ENCODE results near the gene KIAA0825.

Gene KIAA0825

DNA sequence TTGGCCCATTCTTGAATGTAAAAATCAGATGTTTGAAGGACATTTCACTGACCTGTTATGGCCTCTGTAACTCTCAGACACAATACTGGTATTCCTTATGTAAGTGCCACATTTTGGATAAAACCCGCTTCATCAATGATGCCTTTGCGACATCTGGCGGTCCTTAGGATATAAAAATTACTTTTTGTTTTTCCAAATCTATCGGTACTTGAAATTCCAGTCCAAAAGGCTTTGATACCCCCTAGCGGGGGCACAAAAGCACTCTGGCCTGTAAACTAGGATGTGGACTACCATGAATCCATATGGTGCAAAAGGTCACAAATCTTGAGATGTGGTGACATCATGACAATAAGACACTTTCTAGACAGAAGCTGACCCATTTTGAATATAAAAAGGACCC, 291.8 kb downstream of the KIAA0825 start:
- no peak for TF ChIP-seq JUND (IDR thresholded peaks at IDR 0.05; ENCODE audit: low read depth)
- in situ Hi-C loops (cut with HindIII; ENCODE audit: low pct_unique_long_range_greater_than_20kb, low sequenced_read_pairs): no loop called here
- peak in 1 of 2 experiments; percentile 6 for DNase-seq (ENCODE audit: low read depth in 1 of 2, low spot score in 1 of 2)

DNA sequence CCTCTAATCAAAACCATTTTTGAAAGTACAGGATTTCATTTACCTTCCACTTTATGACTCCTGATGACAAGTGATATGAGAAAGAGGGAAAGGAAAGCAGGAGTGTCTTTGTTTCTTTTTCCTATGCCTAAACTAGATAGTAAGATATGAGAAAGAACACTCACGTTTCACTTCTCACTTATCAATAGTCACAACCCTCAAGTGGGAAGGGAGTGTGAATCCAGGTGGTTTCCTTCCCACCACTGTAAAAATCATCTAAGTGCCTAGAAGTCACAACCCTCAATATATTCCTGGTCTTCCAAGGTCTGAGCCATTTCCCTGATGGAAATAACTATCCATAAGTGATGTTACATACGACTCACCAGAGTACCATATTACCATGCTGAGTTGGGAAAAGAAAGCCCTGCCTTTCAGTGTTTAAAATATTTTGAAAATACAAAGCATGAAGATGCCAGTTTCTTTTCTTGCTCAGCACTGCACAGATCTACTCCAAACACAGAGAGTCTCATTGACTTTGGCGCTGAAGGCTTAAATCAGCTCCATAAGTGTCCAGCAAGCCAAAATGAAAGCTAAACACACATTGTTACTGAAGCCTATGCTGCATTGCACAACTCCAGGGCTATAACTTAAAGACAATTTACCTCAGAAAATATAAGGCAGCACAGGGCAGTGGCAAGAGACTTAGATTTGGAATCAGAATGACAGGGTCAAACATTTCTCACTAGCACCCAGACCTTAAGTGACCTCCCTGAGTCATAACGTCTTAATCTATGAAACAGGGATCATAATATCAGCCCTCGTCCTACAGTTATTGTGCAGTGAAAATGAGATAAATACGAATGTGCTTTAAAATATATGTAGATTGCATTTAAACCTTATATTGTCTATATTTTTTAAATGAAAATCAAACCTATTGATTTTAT, 301.2 kb downstream of the KIAA0825 start:
- no peak for TF ChIP-seq JUND (IDR thresholded peaks at IDR 0.05; ENCODE audit: low read depth)
- in situ Hi-C loops (cut with HindIII; ENCODE audit: low pct_unique_long_range_greater_than_20kb, low sequenced_read_pairs): no loop called here
- DNase-seq (ENCODE audit: low read depth in 1 of 2, low spot score in 1 of 2): no peak

DNA sequence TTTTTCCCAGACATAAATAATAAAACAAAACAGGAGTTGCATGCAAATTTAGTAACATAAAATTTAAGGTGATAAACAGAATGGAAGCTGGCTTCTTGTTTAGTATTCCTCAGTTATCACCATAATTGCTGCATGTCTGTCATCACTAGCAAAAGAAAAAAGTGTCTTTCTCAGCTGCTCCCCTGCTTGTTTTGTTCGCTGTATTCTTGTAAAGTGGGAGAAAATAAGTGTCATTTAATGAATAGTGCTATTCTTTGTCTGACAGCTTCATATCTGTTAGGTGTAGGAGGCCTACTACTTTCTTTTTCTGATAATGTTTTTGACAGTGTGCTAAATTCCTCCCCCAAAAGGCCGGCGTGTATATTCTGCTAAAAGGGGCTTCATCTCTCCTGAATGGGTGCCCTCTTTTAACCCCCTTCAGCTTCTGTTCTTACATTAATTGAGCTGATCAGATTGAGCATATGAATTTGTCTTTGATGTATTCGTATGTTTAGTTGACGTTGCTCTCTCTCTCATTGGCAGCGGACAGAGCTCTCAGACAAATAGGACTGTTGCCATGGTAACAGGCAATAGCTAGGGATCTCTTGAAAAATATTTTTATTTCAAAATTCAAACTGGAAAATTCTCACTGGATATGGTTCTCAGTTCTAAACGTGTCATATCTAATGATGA, 303.8 kb downstream of the KIAA0825 start:
- DNase-seq (ENCODE audit: low read depth in 1 of 2, low spot score in 1 of 2): no peak
- no peak for TF ChIP-seq JUND (IDR thresholded peaks at IDR 0.05; ENCODE audit: low read depth)
- in situ Hi-C loops (cut with HindIII; ENCODE audit: low pct_unique_long_range_greater_than_20kb, low sequenced_read_pairs): no loop called here

GRCh38 chr5:94313696-94314095, 304.7 kb downstream of the KIAA0825 start:
- no peak for DNase-seq (ENCODE audit: low read depth in 1 of 2, low spot score in 1 of 2)
- in situ Hi-C loops (cut with HindIII; ENCODE audit: low pct_unique_long_range_greater_than_20kb, low sequenced_read_pairs): no loop called here
- no peak for TF ChIP-seq JUND (IDR thresholded peaks at IDR 0.05; ENCODE audit: low read depth)

DNA sequence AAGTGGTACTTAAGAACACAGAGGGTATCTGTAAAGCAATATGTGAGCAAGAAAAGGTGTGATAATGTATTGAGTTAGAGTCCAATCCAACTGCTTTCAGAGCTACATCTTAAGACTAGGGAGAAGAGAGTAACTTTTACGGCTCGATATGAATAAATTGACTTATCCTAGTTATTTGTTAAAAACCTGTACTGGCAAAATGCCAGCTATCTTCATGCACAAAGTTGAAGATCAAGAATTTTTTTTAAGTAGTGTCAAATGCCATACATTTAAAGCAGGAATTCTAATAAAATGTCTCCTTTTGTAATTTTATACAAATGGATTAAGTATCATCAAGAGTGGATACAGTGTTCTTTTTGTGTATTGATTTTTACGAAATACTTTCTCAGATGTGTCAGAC, 305.2 kb downstream of the KIAA0825 start:
- in situ Hi-C loops (cut with HindIII; ENCODE audit: low pct_unique_long_range_greater_than_20kb, low sequenced_read_pairs): no loop called here
- DNase-seq (ENCODE audit: low read depth in 1 of 2, low spot score in 1 of 2): no peak
- TF ChIP-seq JUND (IDR thresholded peaks at IDR 0.05; ENCODE audit: low read depth): no peak

- in situ Hi-C loops (cut with HindIII; ENCODE audit: low pct_unique_long_range_greater_than_20kb, low sequenced_read_pairs): no loop called here
- TF ChIP-seq JUND (IDR thresholded peaks at IDR 0.05; ENCODE audit: low read depth): no peak
- no peak for DNase-seq (ENCODE audit: low read depth in 1 of 2, low spot score in 1 of 2)
These were observed 306.1 kb downstream of the KIAA0825 start for GRCh38 chr5:94312298-94312697.

GRCh38 chr5:94310833-94311232, 307.6 kb downstream of the KIAA0825 start:
- in situ Hi-C loops (cut with HindIII; ENCODE audit: low pct_unique_long_range_greater_than_20kb, low sequenced_read_pairs): no loop called here
- no peak for DNase-seq (ENCODE audit: low read depth in 1 of 2, low spot score in 1 of 2)
- TF ChIP-seq JUND (IDR thresholded peaks at IDR 0.05; ENCODE audit: low read depth): no peak

DNA sequence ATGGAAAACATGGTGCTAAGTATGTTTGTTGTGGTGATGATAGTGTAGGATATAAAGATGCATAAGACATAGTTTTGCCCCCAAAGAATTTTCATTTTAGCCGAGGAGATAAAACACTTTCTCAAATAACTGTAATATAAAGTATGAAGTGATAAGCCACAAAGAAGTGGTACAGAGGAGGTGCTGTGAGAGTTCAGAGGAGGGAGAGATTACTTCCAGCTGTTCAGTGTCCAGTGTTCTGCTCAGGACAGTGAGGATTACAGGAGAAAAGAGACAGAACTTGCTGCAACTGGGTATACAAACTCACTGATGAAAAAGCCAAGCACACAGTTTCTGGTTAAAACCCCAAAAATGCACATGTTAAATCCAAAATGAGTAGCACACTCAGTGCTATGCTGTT, 309.3 kb downstream of the KIAA0825 start:
- no peak for DNase-seq (ENCODE audit: low read depth in 1 of 2, low spot score in 1 of 2)
- in situ Hi-C loops (cut with HindIII; ENCODE audit: low pct_unique_long_range_greater_than_20kb, low sequenced_read_pairs): no loop called here
- TF ChIP-seq JUND (IDR thresholded peaks at IDR 0.05; ENCODE audit: low read depth): no peak

GRCh38 chr5:94308442-94308841, 310.0 kb downstream of the KIAA0825 start:
- in situ Hi-C loops (cut with HindIII; ENCODE audit: low pct_unique_long_range_greater_than_20kb, low sequenced_read_pairs): no loop called here
- no peak for TF ChIP-seq JUND (IDR thresholded peaks at IDR 0.05; ENCODE audit: low read depth)
- no peak for DNase-seq (ENCODE audit: low read depth in 1 of 2, low spot score in 1 of 2)

- no peak for TF ChIP-seq JUND (IDR thresholded peaks at IDR 0.05; ENCODE audit: low read depth)
- DNase-seq (ENCODE audit: low read depth in 1 of 2, low spot score in 1 of 2): no peak
- in situ Hi-C loops (cut with HindIII; ENCODE audit: low pct_unique_long_range_greater_than_20kb, low sequenced_read_pairs): no loop called here
These were observed 314.3 kb downstream of the KIAA0825 start for GRCh38 chr5:94304146-94304545.

DNA sequence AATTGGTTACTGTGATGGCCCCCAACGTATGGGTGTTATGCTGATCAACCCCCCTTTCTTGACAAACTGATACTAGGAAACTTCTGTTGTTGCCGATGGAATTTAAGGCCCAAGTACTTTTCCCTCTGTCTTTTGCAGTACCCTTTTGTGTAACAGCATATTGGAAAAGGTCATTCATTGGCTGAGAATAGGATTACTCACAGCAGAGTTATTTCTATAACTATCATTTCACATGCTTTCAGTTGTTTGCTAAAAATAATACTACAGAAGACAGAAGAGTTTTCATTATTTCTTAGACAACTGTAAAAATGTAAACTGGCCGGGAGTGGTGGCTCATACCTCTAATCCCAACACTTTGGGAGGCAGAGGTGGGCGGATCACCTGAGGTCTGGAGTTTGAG, 329.5 kb downstream of the KIAA0825 start:
- DNase-seq (ENCODE audit: low read depth in 1 of 2, low spot score in 1 of 2): no peak
- TF ChIP-seq JUND (IDR thresholded peaks at IDR 0.05; ENCODE audit: low read depth): no peak
- in situ Hi-C loops (cut with HindIII; ENCODE audit: low pct_unique_long_range_greater_than_20kb, low sequenced_read_pairs): no loop called here

- in situ Hi-C loops (cut with HindIII; ENCODE audit: low pct_unique_long_range_greater_than_20kb, low sequenced_read_pairs): no loop called here
- no peak for TF ChIP-seq JUND (IDR thresholded peaks at IDR 0.05; ENCODE audit: low read depth)
- DNase-seq (ENCODE audit: low read depth in 1 of 2, low spot score in 1 of 2): no peak
These were observed 332.4 kb downstream of the KIAA0825 start for GRCh38 chr5:94285984-94286383.

- no peak for TF ChIP-seq JUND (IDR thresholded peaks at IDR 0.05; ENCODE audit: low read depth)
- DNase-seq (ENCODE audit: low read depth in 1 of 2, low spot score in 1 of 2): no peak
- in situ Hi-C loops (cut with HindIII; ENCODE audit: low pct_unique_long_range_greater_than_20kb, low sequenced_read_pairs): no loop called here
These were observed 335.3 kb downstream of the KIAA0825 start for GRCh38 chr5:94283093-94283492.
